ENCODE data around the gene CLEC10A.
"Not testable (repeated sequence)": the region's sequence is repeated elsewhere in the genome, so short reads cannot be mapped to it uniquely, and the experiment has no call there.

CLEC10A gene

DNA sequence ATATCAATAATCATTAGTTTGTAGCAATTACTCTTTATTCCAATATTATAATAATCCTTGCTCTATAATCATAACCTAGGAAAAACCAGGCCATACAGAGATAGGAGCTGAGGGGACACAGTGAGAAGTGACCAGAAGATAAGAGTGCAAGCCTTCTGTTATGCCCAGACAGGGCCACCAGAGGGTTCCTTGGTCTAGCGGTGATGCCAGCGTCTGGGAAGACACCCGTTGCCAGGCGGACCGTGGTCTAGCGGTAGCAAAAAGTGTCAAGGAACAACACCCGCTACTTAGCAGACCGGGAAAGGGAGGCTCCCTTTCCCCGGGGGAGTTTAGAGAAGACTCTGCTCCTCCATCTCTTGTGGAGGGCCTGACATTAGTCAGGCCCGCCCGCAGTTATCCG, 46.3 kb upstream of the CLEC10A start:
- not testable (repeated sequence) for H4K8ac ChIP-seq (ENCODE audit: low read depth, low read length); H3K9ac ChIP-seq (ENCODE audit: low read length); H3K23ac ChIP-seq (ENCODE audit: low read length); H3K4me2 ChIP-seq (ENCODE audit: low read length); H2AFZ ChIP-seq (ENCODE audit: insufficient read depth, low read length, poor library complexity); H3K14ac ChIP-seq (ENCODE audit: low read length); H2BK12ac ChIP-seq (ENCODE audit: low read length); H3K4ac ChIP-seq (ENCODE audit: low read depth, low read length); H3K4me1 ChIP-seq (ENCODE audit: control insufficient read depth in 1 of 2, insufficient read depth in 2 of 2, low read length in 2 of 2); H3K27me3 ChIP-seq (ENCODE audit: insufficient read depth, low read length); H4K12ac ChIP-seq (ENCODE audit: low read depth, low read length); H3K4me3 ChIP-seq (ENCODE audit: low read depth, low read length); H3K36me3 ChIP-seq (ENCODE audit: control insufficient read depth in 1 of 2, insufficient read depth in 2 of 2, low read length in 2 of 2); H3K9me3 ChIP-seq (ENCODE audit: insufficient read depth, low read depth, low read length); H2AK5ac ChIP-seq (ENCODE audit: low read length); H3K18ac ChIP-seq (ENCODE audit: low read length); H3K79me2 ChIP-seq (ENCODE audit: control insufficient read depth, insufficient read depth, low read length, poor library complexity); H2BK5ac ChIP-seq (ENCODE audit: low read depth, low read length, poor library complexity); H3K79me1 ChIP-seq (ENCODE audit: low read length); H3K27ac ChIP-seq (ENCODE audit: low read depth, low read length); DNase-seq; H2BK120ac ChIP-seq (ENCODE audit: insufficient read depth, low read length, poor library complexity); H4K91ac ChIP-seq (ENCODE audit: low read depth, low read length)
- no CpG with 5 or more reads among the region's 12 CpGs for WGBS (ENCODE audit: extremely low coverage, insufficient coverage, insufficient read length)

- no peak overlapping the region for H2BK120ac ChIP-seq (ENCODE audit: insufficient read depth, low read length, poor library complexity)
These were observed 44.9 kb upstream of the CLEC10A start for GRCh38 chr17:7124923-7125322.

GRCh38 chr17:7123844-7124243, 43.8 kb upstream of the CLEC10A start:
- no peak overlapping the region for H3K4me2 ChIP-seq (ENCODE audit: low read length)
- H3K4ac ChIP-seq (ENCODE audit: low read depth, low read length): no peak overlapping the region
- H3K9ac ChIP-seq (ENCODE audit: low read length): no peak overlapping the region
- H2BK5ac ChIP-seq (ENCODE audit: low read depth, low read length, poor library complexity): no peak overlapping the region
- H3K79me2 ChIP-seq (ENCODE audit: control insufficient read depth, insufficient read depth, low read length, poor library complexity): no peaks in the 10 kb centered on the region
- no peaks in the 10 kb centered on the region for H3K4me1 ChIP-seq (ENCODE audit: control insufficient read depth in 1 of 2, insufficient read depth in 2 of 2, low read length in 2 of 2)
- no peak overlapping the region for H2AFZ ChIP-seq (ENCODE audit: insufficient read depth, low read length, poor library complexity)
- no peak overlapping the region for H3K18ac ChIP-seq (ENCODE audit: low read length)
- no peaks in the 10 kb centered on the region for H3K27me3 ChIP-seq (ENCODE audit: insufficient read depth, low read length)
- DNase-seq: no peak
- H4K91ac ChIP-seq (ENCODE audit: low read depth, low read length): no peak overlapping the region
- H3K14ac ChIP-seq (ENCODE audit: low read length): no peak overlapping the region
- no CpG with 5 or more reads among the region's 4 CpGs for WGBS (ENCODE audit: extremely low coverage, insufficient coverage, insufficient read length)
- no peak overlapping the region for H4K12ac ChIP-seq (ENCODE audit: low read depth, low read length)
- no peaks in the 10 kb centered on the region for H3K79me1 ChIP-seq (ENCODE audit: low read length)
- no peak overlapping the region for H3K4me3 ChIP-seq (ENCODE audit: low read depth, low read length)
- H3K23ac ChIP-seq (ENCODE audit: low read length): no peak overlapping the region
- no peak overlapping the region for H2BK12ac ChIP-seq (ENCODE audit: low read length)
- H4K8ac ChIP-seq (ENCODE audit: low read depth, low read length): no peak overlapping the region
- no peaks in the 10 kb centered on the region for H3K9me3 ChIP-seq (ENCODE audit: insufficient read depth, low read depth, low read length)
- no peaks in the 10 kb centered on the region for H3K36me3 ChIP-seq (ENCODE audit: control insufficient read depth in 1 of 2, insufficient read depth in 2 of 2, low read length in 2 of 2)
- no peak overlapping the region for H2BK120ac ChIP-seq (ENCODE audit: insufficient read depth, low read length, poor library complexity)
- H2AK5ac ChIP-seq (ENCODE audit: low read length): no peak overlapping the region
- no peak overlapping the region for H3K27ac ChIP-seq (ENCODE audit: low read depth, low read length)

More at GRCh38 chr17:7124923-7125322, 44.9 kb upstream of the CLEC10A start:
- no peaks in the 10 kb centered on the region for H3K27me3 ChIP-seq (ENCODE audit: insufficient read depth, low read length)
- no peaks in the 10 kb centered on the region for H3K4me1 ChIP-seq (ENCODE audit: control insufficient read depth in 1 of 2, insufficient read depth in 2 of 2, low read length in 2 of 2)
- no peaks in the 10 kb centered on the region for H3K79me2 ChIP-seq (ENCODE audit: control insufficient read depth, insufficient read depth, low read length, poor library complexity)
- H3K18ac ChIP-seq (ENCODE audit: low read length): no peak overlapping the region
- no peak overlapping the region for H3K4me2 ChIP-seq (ENCODE audit: low read length)
- H2BK5ac ChIP-seq (ENCODE audit: low read depth, low read length, poor library complexity): no peak overlapping the region
- no peak overlapping the region for H2BK12ac ChIP-seq (ENCODE audit: low read length)
- no peaks in the 10 kb centered on the region for H3K9me3 ChIP-seq (ENCODE audit: insufficient read depth, low read depth, low read length)
- no peak overlapping the region for H4K91ac ChIP-seq (ENCODE audit: low read depth, low read length)
- no peaks in the 10 kb centered on the region for H3K36me3 ChIP-seq (ENCODE audit: control insufficient read depth in 1 of 2, insufficient read depth in 2 of 2, low read length in 2 of 2)
- H3K23ac ChIP-seq (ENCODE audit: low read length): no peak overlapping the region
- no peak overlapping the region for H3K9ac ChIP-seq (ENCODE audit: low read length)
- no peak overlapping the region for H3K14ac ChIP-seq (ENCODE audit: low read length)
- no peaks in the 10 kb centered on the region for H3K79me1 ChIP-seq (ENCODE audit: low read length)
- H2AFZ ChIP-seq (ENCODE audit: insufficient read depth, low read length, poor library complexity): no peak overlapping the region
- no peak overlapping the region for H2AK5ac ChIP-seq (ENCODE audit: low read length)
- WGBS (ENCODE audit: extremely low coverage, insufficient coverage, insufficient read length): no CpG with 5 or more reads among the region's 5 CpGs
- no peak overlapping the region for H3K4ac ChIP-seq (ENCODE audit: low read depth, low read length)
- no peak overlapping the region for H3K4me3 ChIP-seq (ENCODE audit: low read depth, low read length)
- H3K27ac ChIP-seq (ENCODE audit: low read depth, low read length): no peak overlapping the region
- H4K12ac ChIP-seq (ENCODE audit: low read depth, low read length): no peak overlapping the region
- DNase-seq: no peak
- no peak overlapping the region for H4K8ac ChIP-seq (ENCODE audit: low read depth, low read length)

- Histone ChIP-seq H3K27me3 (ENCODE audit: insufficient read depth, low read length) (no peaks in the 10 kb centered on the region), H3K9me3 (ENCODE audit: insufficient read depth, low read depth, low read length) (no peaks in the 10 kb centered on the region), H3K4ac (ENCODE audit: low read depth, low read length) (no peak overlapping the region), H3K36me3 (ENCODE audit: control insufficient read depth in 1 of 2, insufficient read depth in 2 of 2, low read length in 2 of 2) (no peaks in the 10 kb centered on the region), H3K4me2 (ENCODE audit: low read length) (no peak overlapping the region), H4K8ac (ENCODE audit: low read depth, low read length) (no peak overlapping the region), H3K23ac (ENCODE audit: low read length) (no peak overlapping the region), H3K4me3 (ENCODE audit: low read depth, low read length) (no peak overlapping the region), H4K12ac (ENCODE audit: low read depth, low read length) (no peak overlapping the region), H3K27ac (ENCODE audit: low read depth, low read length) (no peak overlapping the region), H2AK5ac (ENCODE audit: low read length) (no peak overlapping the region), H3K79me2 (ENCODE audit: control insufficient read depth, insufficient read depth, low read length, poor library complexity) (no peaks in the 10 kb centered on the region), H3K79me1 (ENCODE audit: low read length) (no peaks in the 10 kb centered on the region), H3K14ac (ENCODE audit: low read length) (no peak overlapping the region), H2BK12ac (ENCODE audit: low read length) (no peak overlapping the region), H2AFZ (ENCODE audit: insufficient read depth, low read length, poor library complexity) (no peak overlapping the region), H3K4me1 (ENCODE audit: control insufficient read depth in 1 of 2, insufficient read depth in 2 of 2, low read length in 2 of 2) (no peaks in the 10 kb centered on the region), H2BK5ac (ENCODE audit: low read depth, low read length, poor library complexity) (no peak overlapping the region), H3K9ac (ENCODE audit: low read length) (no peak overlapping the region), H3K18ac (ENCODE audit: low read length) (no peak overlapping the region), H4K91ac (ENCODE audit: low read depth, low read length) (no peak overlapping the region), H2BK120ac (ENCODE audit: insufficient read depth, low read length, poor library complexity) (no peak overlapping the region)
- no CpG with 5 or more reads among the region's 4 CpGs for WGBS (ENCODE audit: extremely low coverage, insufficient coverage, insufficient read length)
- DNase-seq: no peak
These were observed 42.3 kb upstream of the CLEC10A start for GRCh38 chr17:7122381-7122780.
